Caco-2 (cell line): Measurements from ENCODE around the gene RIOK2. TPM values are rescaled to one million over a fixed set of nuclear protein-coding genes. Genes with fewer than 3 reads are reported as not detected.

Source experiments
- BruUV-seq: library from RNA; stranded (reverse); fragments of 400-500 nt; replicated peaks from 2 replicates; lab custom pipeline; 2021; lab: Mats Ljungman, UMichigan
- CTCF ChIA-PET: fragments of 300-600 bp; sonication (Branson Sonifier 250); formaldehyde crosslinking; loops from one replicate; lab custom pipeline; 2022; ENCODE audit warnings: antibody characterized with exemption; lab: Charles Lee
- POLR2A ChIA-PET: fragments of 300-600 bp; sonication (Branson Sonifier 250); formaldehyde crosslinking; loops from one replicate; lab custom pipeline; 2022; ENCODE audit warnings: antibody characterized with exemption; lab: Charles Lee
- DNase-seq, 2 experiments: peaks; one replicate each; pipeline versions ENCODE4 v3.0.0 to v3.0.0-alpha.2; 2020 to 2022
- H3K27me3 ChIP-seq: replicated peaks from 2 replicates; pipeline ENCODE4 v1.6.0; 2011; ENCODE audit warnings: low read length; ENCODE audit not compliant: control insufficient read depth, insufficient read depth
- H3K36me3 ChIP-seq: 2 replicates; pipeline ENCODE4 v1.5.1; 2011; ENCODE audit warnings: low read length; ENCODE audit not compliant: control insufficient read depth, insufficient read depth
- H3K4me1 ChIP-seq: fragments of 250-450 bp; sonication (Bioruptor Pico); 2 replicates; pipeline ENCODE4 v1.5.1; 2020; ENCODE audit warnings: mild to moderate bottlenecking
- H3K4me3 ChIP-seq: 2 replicates; pipeline ENCODE4 v1.5.1; 2011; ENCODE audit warnings: low read depth, mild to moderate bottlenecking, control low read depth, low read length
- H3K9me3 ChIP-seq: fragments of 250-450 bp; sonication (Bioruptor Pico); 2 replicates; pipeline ENCODE4 v1.5.1; 2020; ENCODE audit warnings: mild to moderate bottlenecking, moderate library complexity
- H3K27ac Mint-ChIP-seq: one replicate; pipeline ENCODE4 v1.8.0; 2022; ENCODE audit warnings: mixed read lengths; ENCODE audit not compliant: unreplicated experiment
- H3K27me3 Mint-ChIP-seq: one replicate; pipeline ENCODE4 v1.8.0; 2022; ENCODE audit warnings: mixed read lengths; ENCODE audit not compliant: insufficient read depth, unreplicated experiment
- H3K36me3 Mint-ChIP-seq: one replicate; pipeline ENCODE4 v1.8.0; 2022; ENCODE audit warnings: mild to moderate bottlenecking, mixed read lengths; ENCODE audit not compliant: insufficient read depth, unreplicated experiment
- H3K4me1 Mint-ChIP-seq: one replicate; pipeline ENCODE4 v1.8.0; 2022; ENCODE audit warnings: low read depth, mixed read lengths; ENCODE audit not compliant: unreplicated experiment
- H3K4me3 Mint-ChIP-seq: one replicate; pipeline ENCODE4 v1.8.0; 2022; ENCODE audit warnings: mild to moderate bottlenecking, moderate library complexity, mixed read lengths; ENCODE audit not compliant: unreplicated experiment
- H3K9me3 Mint-ChIP-seq: one replicate; pipeline ENCODE4 v1.8.0; 2022; ENCODE audit warnings: mixed read lengths; ENCODE audit not compliant: unreplicated experiment
- intact Hi-C: fragments of 100-400 bp; cut with micrococcal nuclease; formaldehyde crosslinking; loops from one replicate; pipeline ENCODE4 v1.10.0; 2022; ENCODE audit not compliant: unreplicated experiment
- total RNA-seq: library from RNA; stranded (reverse); gene quantifications from 2 replicates; pipeline ENCODE4 v1.2.3, GENCODE V29; 2022
- TF ChIP-seq, protein P1 (sequence below), 2 experiments: fragments of 200-600 bp in 1 of 2; IDR thresholded peaks; 1 replicate in 1 of 2; 2 replicates in 1 of 2; pipeline versions ENCODE4 v1.5.1 to v1.8.0; 2011 to 2022; ENCODE audit warnings: antibody characterized with exemption in 1 of 2, control low read depth in 1 of 2, inconsistent platforms in 1 of 2, low read depth in 1 of 2, low read length in 1 of 2, mild to moderate bottlenecking in 1 of 2, moderate library complexity in 1 of 2; ENCODE audit not compliant: insufficient read depth in 1 of 2, severe bottlenecking in 1 of 2, unreplicated experiment in 1 of 2

RIOK2 gene
- total RNA-seq, 1 experiment from 2014 or later, result 36.3 TPM

GRCh38 chr5:97172227-97172626, 10.8 kb downstream of the RIOK2 start:
- Mint-ChIP-seq H3K4me1 (peaks cover 19% of the 10 kb centered on the region), H3K27ac (no peak overlapping the region), H3K27me3 (no peaks in the 10 kb centered on the region), H3K9me3 (no peaks in the 10 kb centered on the region), H3K36me3 (peaks cover 58% of the 10 kb centered on the region), H3K4me3 (no peak overlapping the region)
- Histone ChIP-seq H3K27me3 (no peaks in the 10 kb centered on the region), H3K9me3 (no peaks in the 10 kb centered on the region), H3K4me1 (peaks cover 6% of the 10 kb centered on the region), H3K4me3 (no peak overlapping the region), H3K36me3 (no peaks in the 10 kb centered on the region)
- ChIA-PET POLR2A (no interaction called here), CTCF (no interaction called here)
- no peak for DNase-seq
- intact Hi-C loops, result no loop called here
- no TSS peak for BruUV-seq
- TF ChIP-seq, protein P1, sequence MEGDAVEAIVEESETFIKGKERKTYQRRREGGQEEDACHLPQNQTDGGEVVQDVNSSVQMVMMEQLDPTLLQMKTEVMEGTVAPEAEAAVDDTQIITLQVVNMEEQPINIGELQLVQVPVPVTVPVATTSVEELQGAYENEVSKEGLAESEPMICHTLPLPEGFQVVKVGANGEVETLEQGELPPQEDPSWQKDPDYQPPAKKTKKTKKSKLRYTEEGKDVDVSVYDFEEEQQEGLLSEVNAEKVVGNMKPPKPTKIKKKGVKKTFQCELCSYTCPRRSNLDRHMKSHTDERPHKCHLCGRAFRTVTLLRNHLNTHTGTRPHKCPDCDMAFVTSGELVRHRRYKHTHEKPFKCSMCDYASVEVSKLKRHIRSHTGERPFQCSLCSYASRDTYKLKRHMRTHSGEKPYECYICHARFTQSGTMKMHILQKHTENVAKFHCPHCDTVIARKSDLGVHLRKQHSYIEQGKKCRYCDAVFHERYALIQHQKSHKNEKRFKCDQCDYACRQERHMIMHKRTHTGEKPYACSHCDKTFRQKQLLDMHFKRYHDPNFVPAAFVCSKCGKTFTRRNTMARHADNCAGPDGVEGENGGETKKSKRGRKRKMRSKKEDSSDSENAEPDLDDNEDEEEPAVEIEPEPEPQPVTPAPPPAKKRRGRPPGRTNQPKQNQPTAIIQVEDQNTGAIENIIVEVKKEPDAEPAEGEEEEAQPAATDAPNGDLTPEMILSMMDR (IDR thresholded peaks at IDR 0.05; ENCODE audit: insufficient read depth in 1 of 2, low read depth in 1 of 2, low read length in 1 of 2, severe bottlenecking in 1 of 2, unreplicated experiment in 1 of 2), result no peak

- ChIA-PET POLR2A (no interaction called here), CTCF (no interaction called here)
- Histone ChIP-seq H3K36me3 (no peaks in the 10 kb centered on the region), H3K9me3 (no peaks in the 10 kb centered on the region), H3K4me3 (no peak overlapping the region), H3K4me1 (peaks cover 6% of the 10 kb centered on the region), H3K27me3 (no peaks in the 10 kb centered on the region)
- no peak for DNase-seq
- no peaks in the 10 kb centered on the region for H3K9me3 Mint-ChIP-seq
- H3K36me3 Mint-ChIP-seq, result peaks cover 57% of the 10 kb centered on the region
- no peak overlapping the region for H3K4me3 Mint-ChIP-seq
- H3K27ac Mint-ChIP-seq, result no peak overlapping the region
- peaks cover 19% of the 10 kb centered on the region for H3K4me1 Mint-ChIP-seq
- no TSS peak for BruUV-seq
- TF ChIP-seq, protein P1 (IDR thresholded peaks at IDR 0.05; ENCODE audit: insufficient read depth in 1 of 2, low read depth in 1 of 2, low read length in 1 of 2, severe bottlenecking in 1 of 2, unreplicated experiment in 1 of 2), result no peak
- intact Hi-C loops, result no loop called here
- no peaks in the 10 kb centered on the region for H3K27me3 Mint-ChIP-seq
Measured at GRCh38 chr5:97171703-97172102, 11.3 kb downstream of the RIOK2 start.

- ChIA-PET CTCF (no interaction called here), POLR2A (no interaction called here)
- BruUV-seq, result TSS peak; percentile 17
- Mint-ChIP-seq H3K27ac (no peak overlapping the region), H3K4me3 (no peak overlapping the region), H3K9me3 (no peaks in the 10 kb centered on the region), H3K4me1 (peaks cover 18% of the 10 kb centered on the region), H3K36me3 (peaks cover 43% of the 10 kb centered on the region), H3K27me3 (no peaks in the 10 kb centered on the region)
- Histone ChIP-seq H3K4me1 (peaks cover 20% of the 10 kb centered on the region), H3K27me3 (no peaks in the 10 kb centered on the region), H3K9me3 (no peaks in the 10 kb centered on the region), H3K36me3 (no peaks in the 10 kb centered on the region), H3K4me3 (no peak overlapping the region)
- no peak for DNase-seq
- intact Hi-C loops, result no loop called here
- TF ChIP-seq, protein P1 (IDR thresholded peaks at IDR 0.05; ENCODE audit: insufficient read depth in 1 of 2, low read depth in 1 of 2, low read length in 1 of 2, severe bottlenecking in 1 of 2, unreplicated experiment in 1 of 2), result no peak
Measured at GRCh38 chr5:97167435-97167834, 15.6 kb downstream of the RIOK2 start.
